Stimulated activated memory B cell treated with anti-CD40 and anti-IgM and Interleukin-4, amounts not matched to agents 10 μg/mL and 1 μg/mL and 100 μg/mL, for 72 hours (primary cell): Measurements from ENCODE around the gene APRT.
A peak's percentile ranks its signal among the peaks of the same experiment; 100 is the strongest.

Source experiments
- ATAC-seq: fragments of 150-1000 bp; cut with Tn5 transposase; 2 replicates; pipeline ENCODE4 v1.10.0; 2021
- H3K27ac Mint-ChIP-seq: one replicate; pipeline ENCODE4 v1.8.0; 2022; ENCODE audit warnings: mild to moderate bottlenecking, mixed read lengths
- H3K27me3 Mint-ChIP-seq: one replicate; pipeline ENCODE4 v1.8.0; 2022; ENCODE audit warnings: mixed read lengths
- H3K36me3 Mint-ChIP-seq: one replicate; pipeline ENCODE4 v1.8.0; 2022; ENCODE audit warnings: mixed read lengths
- H3K4me1 Mint-ChIP-seq: one replicate; pipeline ENCODE4 v1.8.0; 2022; ENCODE audit warnings: mixed read lengths
- H3K4me3 Mint-ChIP-seq: one replicate; pipeline ENCODE4 v1.8.0; 2022; ENCODE audit warnings: mild to moderate bottlenecking, moderate library complexity, mixed read lengths
- H3K9me3 Mint-ChIP-seq: one replicate; pipeline ENCODE4 v1.8.0; 2022; ENCODE audit warnings: mixed read lengths

The APRT gene

GRCh38 chr16:88809068-88809675 lies 2.6 kb downstream of the APRT start:
- Mint-ChIP-seq H3K27me3 (no peaks in the 10 kb centered on the region), H3K27ac (no peak overlapping the region), H3K4me1 (peaks cover 38% of the 10 kb centered on the region), H3K9me3 (no peaks in the 10 kb centered on the region), H3K4me3 (no peak overlapping the region), H3K36me3 (peaks cover 9% of the 10 kb centered on the region)
- no peak for ATAC-seq

DNA sequence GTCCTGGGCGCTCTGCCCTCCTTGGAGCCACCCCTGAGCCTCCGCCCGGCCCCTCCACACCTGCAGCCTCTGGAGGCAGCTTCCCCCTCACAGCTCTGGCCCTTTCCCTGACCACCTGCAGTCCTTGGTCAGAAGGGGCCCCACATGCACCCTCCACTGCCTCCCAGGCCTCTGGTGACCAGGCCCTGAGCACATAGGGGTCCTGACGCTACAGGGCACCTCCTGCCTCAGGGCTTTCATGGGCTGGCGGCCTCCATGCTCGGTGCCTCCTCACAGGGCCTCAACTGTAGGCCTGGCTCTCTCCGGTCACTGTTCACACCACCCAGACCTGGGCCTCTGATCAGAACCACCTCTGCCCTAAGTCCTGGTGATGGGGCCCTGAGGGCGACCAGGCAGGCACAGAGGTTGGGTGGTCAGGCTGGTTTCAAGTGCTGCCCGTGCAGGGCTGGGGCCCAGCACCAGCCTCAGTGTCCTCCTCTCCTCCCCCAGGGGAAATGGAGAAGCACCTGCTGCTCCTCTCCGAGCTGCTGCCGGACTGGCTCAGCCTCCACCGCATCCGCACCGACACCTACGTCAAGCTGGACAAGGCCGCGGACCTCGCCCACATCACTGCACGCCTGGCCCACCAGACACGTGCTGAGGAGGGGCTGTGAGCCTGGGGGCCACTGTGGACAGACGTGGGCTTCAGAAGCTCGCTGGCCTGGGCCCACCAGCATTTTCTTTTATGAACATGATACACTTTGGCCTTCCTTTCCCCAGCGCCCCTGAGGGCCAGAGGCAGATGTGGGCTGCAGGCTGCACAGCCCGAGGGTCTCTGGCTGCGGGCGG lies 3.9 kb downstream of the APRT start:
- no peaks in the 10 kb centered on the region for H3K9me3 Mint-ChIP-seq
- peaks cover 9% of the 10 kb centered on the region for H3K36me3 Mint-ChIP-seq
- no peak for ATAC-seq
- H3K27me3 Mint-ChIP-seq = no peaks in the 10 kb centered on the region
- H3K4me3 Mint-ChIP-seq = no peak overlapping the region
- H3K4me1 Mint-ChIP-seq = peaks cover 40% of the 10 kb centered on the region
- H3K27ac Mint-ChIP-seq = peak overlapping the region; percentile 40

- Mint-ChIP-seq H3K4me1 (peaks cover 44% of the 10 kb centered on the region), H3K27me3 (no peaks in the 10 kb centered on the region), H3K4me3 (no peak overlapping the region), H3K9me3 (no peaks in the 10 kb centered on the region), H3K27ac (peak overlapping the region; percentile 40), H3K36me3 (peaks cover 9% of the 10 kb centered on the region)
- ATAC-seq = no peak
Observed at GRCh38 chr16:88807142-88807625, 4.5 kb downstream of the APRT start.

- Mint-ChIP-seq H3K36me3 (peaks cover 9% of the 10 kb centered on the region), H3K27ac (no peak overlapping the region), H3K27me3 (no peaks in the 10 kb centered on the region), H3K9me3 (no peaks in the 10 kb centered on the region), H3K4me3 (no peak overlapping the region), H3K4me1 (peaks cover 38% of the 10 kb centered on the region)
- no peak for ATAC-seq
Observed at GRCh38 chr16:88806491-88807111, 5.1 kb downstream of the APRT start.

GRCh38 chr16:88805887-88806393 lies 5.8 kb downstream of the APRT start:
- peaks cover 40% of the 10 kb centered on the region for H3K4me1 Mint-ChIP-seq

GRCh38 chr16:88805340-88805715 lies 6.4 kb downstream of the APRT start:
- Mint-ChIP-seq H3K36me3 (peaks cover 9% of the 10 kb centered on the region), H3K27ac (no peak overlapping the region), H3K4me1 (peaks cover 39% of the 10 kb centered on the region), H3K27me3 (no peaks in the 10 kb centered on the region), H3K9me3 (no peaks in the 10 kb centered on the region), H3K4me3 (no peak overlapping the region)
- no peak for ATAC-seq

More at GRCh38 chr16:88805887-88806393, 5.8 kb downstream of the APRT start:
- H3K9me3 Mint-ChIP-seq = no peaks in the 10 kb centered on the region
- peaks cover 9% of the 10 kb centered on the region for H3K36me3 Mint-ChIP-seq
- no peak overlapping the region for H3K27ac Mint-ChIP-seq
- H3K4me3 Mint-ChIP-seq = no peak overlapping the region
- no peak for ATAC-seq
- H3K27me3 Mint-ChIP-seq = no peaks in the 10 kb centered on the region

DNA sequence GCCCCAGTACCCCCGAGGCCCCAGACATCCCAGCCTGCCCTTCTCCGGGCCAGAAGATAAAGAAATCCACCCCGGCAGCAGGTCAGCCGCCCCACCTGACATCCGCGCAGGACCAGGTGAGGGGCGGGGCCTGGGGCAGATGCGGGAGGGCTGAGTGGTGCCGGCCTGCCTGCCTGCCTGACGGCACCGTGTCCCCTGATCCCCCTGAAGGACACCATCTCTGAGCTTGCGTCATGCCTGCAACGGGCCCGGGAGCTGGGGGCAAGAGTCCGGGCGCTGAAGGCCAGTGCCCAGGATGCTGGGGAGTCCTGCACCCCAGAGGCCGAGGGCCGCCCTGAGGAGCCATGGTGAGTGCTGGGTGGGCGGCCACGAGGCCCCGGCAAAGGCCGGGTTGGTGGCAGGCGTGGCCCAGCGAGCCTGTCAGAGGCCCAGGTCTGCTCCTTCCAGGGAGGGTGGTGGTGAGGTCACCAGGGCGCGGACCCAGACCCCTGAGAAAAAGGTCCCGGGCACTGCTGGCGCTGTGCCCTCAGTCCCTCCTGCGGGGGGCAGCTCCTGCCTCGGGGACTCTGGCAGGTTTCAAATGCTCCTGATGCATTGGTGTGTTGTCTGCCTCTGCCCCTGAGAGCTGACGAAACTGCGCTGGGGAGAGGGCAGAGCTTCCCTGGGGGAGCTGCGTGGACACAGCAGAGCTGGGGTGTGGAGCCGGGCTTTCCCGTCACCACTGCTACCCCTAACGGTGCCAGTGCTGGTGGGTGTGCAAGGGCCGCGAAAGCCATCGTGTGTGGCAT lies 7.0 kb downstream of the APRT start:
- H3K27ac Mint-ChIP-seq = peak overlapping the region; percentile 83
- peaks cover 33% of the 10 kb centered on the region for H3K4me1 Mint-ChIP-seq
- no peaks in the 10 kb centered on the region for H3K27me3 Mint-ChIP-seq
- H3K36me3 Mint-ChIP-seq = peaks cover 9% of the 10 kb centered on the region
- no peaks in the 10 kb centered on the region for H3K9me3 Mint-ChIP-seq
- peak; percentile 17 for ATAC-seq
- peak overlapping the region; percentile 73 for H3K4me3 Mint-ChIP-seq

- peak; percentile 3 for ATAC-seq
- Mint-ChIP-seq H3K27ac (peak overlapping the region; percentile 83), H3K27me3 (no peaks in the 10 kb centered on the region), H3K4me1 (peaks cover 28% of the 10 kb centered on the region), H3K9me3 (no peaks in the 10 kb centered on the region), H3K4me3 (peak overlapping the region; percentile 73), H3K36me3 (peaks cover 4% of the 10 kb centered on the region)
Observed at GRCh38 chr16:88804173-88804551, 7.6 kb downstream of the APRT start.

DNA sequence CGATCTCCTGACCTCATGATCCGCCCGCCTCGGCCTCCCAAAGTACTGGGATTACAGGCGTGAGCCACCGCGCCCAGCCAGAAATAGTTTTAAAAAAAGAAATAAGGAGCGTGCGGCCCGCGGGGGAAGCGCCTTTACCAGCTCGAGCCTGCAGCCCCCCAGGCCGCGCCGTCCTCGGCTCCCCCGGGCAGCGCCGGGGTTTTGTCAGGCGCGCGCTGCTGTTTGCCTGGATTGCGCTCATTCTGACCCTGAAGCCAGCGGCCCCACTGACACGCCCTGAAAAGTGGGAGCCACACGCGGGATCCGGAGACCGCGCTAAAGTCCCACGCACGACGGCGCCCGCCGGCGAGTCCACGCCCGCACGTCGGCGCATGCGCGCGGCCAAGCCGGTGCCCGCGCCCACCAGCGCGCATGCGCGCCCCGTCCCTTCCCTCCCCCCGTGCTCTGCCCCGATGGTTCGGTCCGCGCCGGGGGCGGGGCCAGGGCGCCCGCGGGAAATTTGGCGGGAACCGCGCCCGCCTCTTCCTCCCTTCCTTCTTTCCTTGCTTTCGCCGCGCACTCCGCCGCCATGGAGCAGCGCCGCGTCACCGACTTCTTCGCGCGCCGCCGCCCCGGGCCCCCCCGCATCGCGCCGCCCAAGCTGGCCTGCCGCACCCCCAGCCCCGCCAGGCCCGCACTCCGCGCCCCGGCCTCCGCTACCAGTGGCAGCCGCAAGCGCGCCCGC lies 8.3 kb downstream of the APRT start, which contains the start of gene CDT1:
CDT1 (plus strand) TSS at position 526 of the 724 bp plus-strand sequence; CDS start at position 569, 43 bp downstream.
- Mint-ChIP-seq H3K27me3 (no peaks in the 10 kb centered on the region), H3K27ac (peak within 1 kb of the TSS; percentile 83), H3K9me3 (no peaks in the 10 kb centered on the region), H3K4me1 (peaks cover 25% of the 10 kb centered on the region), H3K4me3 (peak within 1 kb of the TSS; percentile 82), H3K36me3 (no peaks in the 10 kb centered on the region)
- ATAC-seq = peak; percentile 58

- H3K9me3 Mint-ChIP-seq = no peaks in the 10 kb centered on the region
- no peaks in the 10 kb centered on the region for H3K27me3 Mint-ChIP-seq
- H3K4me3 Mint-ChIP-seq = no peak overlapping the region
- no peak overlapping the region for H3K27ac Mint-ChIP-seq
- H3K36me3 Mint-ChIP-seq = no peaks in the 10 kb centered on the region
- no peak for ATAC-seq
- peaks cover 19% of the 10 kb centered on the region for H3K4me1 Mint-ChIP-seq
Observed at GRCh38 chr16:88800277-88800592, 11.5 kb downstream of the APRT start.

DNA sequence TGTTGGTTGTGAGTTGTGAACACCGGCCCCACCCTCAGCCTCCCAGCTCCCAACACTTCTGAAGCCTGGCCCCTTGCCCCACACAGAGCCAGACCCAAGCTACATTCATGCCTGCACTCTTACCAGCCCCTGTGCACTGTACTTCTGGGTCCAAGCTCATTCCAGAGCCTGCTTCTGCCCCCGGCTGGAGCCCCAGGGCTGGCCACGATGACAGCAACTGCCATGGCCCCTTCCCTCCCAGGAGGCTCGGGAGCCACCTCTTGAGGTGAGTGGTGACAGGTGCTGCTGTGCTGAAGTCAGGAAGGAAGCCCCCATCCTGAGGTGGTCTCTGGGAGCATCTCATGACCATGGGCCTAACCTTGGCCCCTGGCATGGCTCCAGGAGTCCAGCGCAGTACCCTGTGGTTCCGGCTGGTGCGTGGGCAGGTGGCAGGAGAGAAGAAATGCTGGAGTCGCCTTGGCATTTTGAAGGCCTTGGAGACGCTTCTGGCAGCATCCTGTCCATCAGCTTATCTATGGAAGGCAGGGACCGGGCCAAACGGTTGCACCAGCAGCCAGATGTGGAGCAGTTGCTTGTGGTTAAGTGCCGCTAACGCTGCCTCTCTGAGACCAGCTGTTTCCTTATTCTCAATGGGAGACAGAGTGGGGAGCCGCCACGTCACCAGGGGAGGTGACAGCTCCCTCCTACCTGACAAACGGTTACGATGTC lies 12.0 kb downstream of the APRT start:
- no peak overlapping the region for H3K4me3 Mint-ChIP-seq
- H3K27me3 Mint-ChIP-seq = no peaks in the 10 kb centered on the region
- H3K36me3 Mint-ChIP-seq = no peaks in the 10 kb centered on the region
- no peak for ATAC-seq
- no peaks in the 10 kb centered on the region for H3K9me3 Mint-ChIP-seq
- H3K4me1 Mint-ChIP-seq = peaks cover 24% of the 10 kb centered on the region
- H3K27ac Mint-ChIP-seq = no peak overlapping the region

- Mint-ChIP-seq H3K9me3 (no peaks in the 10 kb centered on the region), H3K4me1 (peaks cover 27% of the 10 kb centered on the region), H3K4me3 (no peak overlapping the region), H3K27ac (no peak overlapping the region), H3K36me3 (no peaks in the 10 kb centered on the region), H3K27me3 (no peaks in the 10 kb centered on the region)
- ATAC-seq = no peak
Observed at GRCh38 chr16:88798772-88799455, 12.8 kb downstream of the APRT start.

DNA sequence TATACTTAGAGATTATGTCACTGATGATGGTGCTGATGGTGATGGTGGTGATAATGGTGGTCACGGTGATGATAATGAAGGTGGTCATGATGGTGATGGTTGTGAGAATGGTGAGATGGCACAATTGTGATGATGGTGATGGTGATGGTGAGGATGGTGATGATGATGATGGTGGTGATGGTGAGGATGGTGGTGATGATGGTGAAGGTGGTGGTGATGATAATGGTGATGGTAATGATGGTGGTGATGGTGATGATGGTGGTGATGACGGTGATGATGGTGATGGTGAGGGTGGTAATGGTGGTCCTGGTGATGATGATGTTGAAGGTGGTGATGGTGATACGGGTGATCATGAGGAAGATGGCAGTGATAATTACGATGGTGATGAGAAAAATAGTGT lies 13.7 kb downstream of the APRT start:
- no peaks in the 10 kb centered on the region for H3K27me3 Mint-ChIP-seq

More for the DNA sequence above, 13.7 kb downstream of the APRT start:
- peaks cover 34% of the 10 kb centered on the region for H3K4me1 Mint-ChIP-seq
- no peaks in the 10 kb centered on the region for H3K9me3 Mint-ChIP-seq
- H3K36me3 Mint-ChIP-seq = no peaks in the 10 kb centered on the region
- no peak for ATAC-seq
- H3K4me3 Mint-ChIP-seq = no peak overlapping the region
- no peak overlapping the region for H3K27ac Mint-ChIP-seq
